HG02840 (cell line): ENCODE data around the gene ACADVL.

Source experiments
- ATAC-seq: cut with Tn5 transposase; IDR thresholded peaks from one replicate; pipeline ENCODE4 v1.9.1; 2021; ENCODE audit warnings: mild to moderate bottlenecking, moderate library complexity, moderate number of reproducible peaks; ENCODE audit not compliant: unreplicated experiment, low FRiP score

ACADVL gene

DNA sequence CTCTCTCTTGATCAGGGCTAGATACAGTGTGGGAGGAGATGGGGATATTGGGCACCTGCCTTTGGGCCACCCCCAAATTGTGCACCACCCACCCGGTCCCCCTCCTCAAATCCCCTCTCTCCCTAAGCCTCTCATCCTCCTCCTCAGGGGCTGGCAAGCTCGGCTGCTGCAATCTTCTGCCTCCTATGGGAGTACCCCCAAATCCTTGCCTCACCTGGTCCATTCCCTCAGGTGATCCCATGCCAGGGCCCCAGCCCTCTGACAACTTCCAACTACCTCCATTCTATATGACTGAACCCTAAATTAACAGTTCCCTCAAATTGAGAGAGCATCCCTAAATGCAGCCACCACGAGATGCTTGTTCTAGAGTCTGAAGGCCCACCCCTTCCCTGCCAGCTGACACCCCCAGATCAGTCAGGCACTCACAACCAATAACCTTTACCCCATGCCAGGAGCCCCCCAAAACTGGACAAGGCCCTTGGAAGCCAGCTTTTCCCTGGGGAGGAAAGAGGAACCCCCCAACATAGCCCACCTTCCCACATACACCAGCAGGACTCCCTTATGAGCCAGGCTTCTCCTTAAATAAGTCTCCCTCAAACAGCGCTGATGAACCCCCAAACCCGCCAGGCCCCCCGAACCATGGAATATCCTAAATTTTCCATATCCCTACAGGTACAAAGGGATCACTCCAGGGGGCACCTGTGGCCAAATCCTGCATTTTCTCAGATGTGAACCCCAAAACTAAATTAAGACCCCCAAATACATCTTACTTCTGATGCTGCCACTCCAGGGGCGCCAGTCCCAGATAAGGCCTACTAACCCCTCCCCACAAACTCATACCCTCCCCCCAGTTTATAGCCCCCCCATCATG lies 3.3 kb upstream of the ACADVL start:
- no peak for ATAC-seq

DNA sequence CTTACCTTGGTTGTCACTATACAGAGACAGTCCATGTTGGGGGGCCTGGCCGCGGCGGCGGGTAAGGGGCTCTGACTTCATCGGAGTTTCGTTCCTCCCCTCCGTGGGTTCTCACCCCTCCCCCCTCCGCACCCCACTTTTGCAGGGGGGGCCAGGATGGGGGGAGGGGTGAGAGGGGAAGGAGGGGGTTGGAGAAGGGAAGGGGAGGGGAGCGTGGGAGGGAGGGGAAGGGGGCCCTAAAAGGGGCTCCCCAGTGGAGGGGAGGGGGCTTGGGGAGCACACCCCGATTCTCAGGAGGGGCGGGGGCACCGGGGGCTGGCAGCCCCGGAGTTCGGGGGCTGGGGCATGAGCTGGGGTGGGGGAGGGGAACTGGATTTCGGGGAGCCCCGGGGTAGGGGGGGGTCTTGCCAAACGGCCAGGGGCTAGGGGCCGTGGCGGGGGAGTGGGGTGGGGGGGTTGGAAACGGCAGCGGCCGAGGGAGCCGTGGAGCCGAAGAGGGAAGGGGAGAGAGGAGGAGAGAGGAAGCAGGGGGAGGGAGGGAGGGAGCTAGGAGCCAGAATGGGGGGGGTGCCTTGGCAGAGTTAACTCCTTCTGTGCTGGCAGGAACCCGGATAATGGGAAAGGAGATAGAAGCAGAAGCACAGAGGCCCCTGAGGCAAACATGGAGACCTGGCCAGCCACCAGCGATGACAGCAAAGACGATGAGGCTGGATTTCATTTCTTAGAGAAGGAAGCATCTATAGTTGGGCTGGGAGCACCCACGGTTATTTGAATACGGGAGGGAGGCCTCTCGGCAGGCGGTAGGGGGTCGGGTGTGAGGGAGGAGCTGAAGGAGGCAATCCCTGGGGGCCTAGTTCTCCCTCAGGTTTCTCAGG lies 2.4 kb upstream of the ACADVL start:
- ATAC-seq = no peak

DNA sequence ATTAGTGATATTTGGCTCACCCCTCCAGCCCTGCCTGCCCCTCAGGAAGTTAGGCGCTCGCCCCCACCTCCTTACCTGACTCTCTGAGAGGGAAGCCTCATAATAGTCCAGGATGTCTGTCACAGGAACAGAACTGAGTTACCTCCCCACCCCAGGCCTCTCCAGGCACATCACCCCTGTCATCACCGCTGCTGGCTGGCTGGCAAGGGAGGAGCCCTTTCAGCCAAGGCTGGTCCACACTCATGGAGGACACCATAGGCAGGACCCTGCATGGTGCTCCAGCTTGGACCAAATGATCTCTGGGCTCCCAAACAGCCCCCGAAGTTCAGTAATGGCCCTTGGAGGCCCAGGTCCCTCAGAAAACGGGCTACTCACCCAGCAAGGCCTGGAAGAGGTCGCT lies 1.6 kb upstream of the ACADVL start:
- no peak for ATAC-seq

DNA sequence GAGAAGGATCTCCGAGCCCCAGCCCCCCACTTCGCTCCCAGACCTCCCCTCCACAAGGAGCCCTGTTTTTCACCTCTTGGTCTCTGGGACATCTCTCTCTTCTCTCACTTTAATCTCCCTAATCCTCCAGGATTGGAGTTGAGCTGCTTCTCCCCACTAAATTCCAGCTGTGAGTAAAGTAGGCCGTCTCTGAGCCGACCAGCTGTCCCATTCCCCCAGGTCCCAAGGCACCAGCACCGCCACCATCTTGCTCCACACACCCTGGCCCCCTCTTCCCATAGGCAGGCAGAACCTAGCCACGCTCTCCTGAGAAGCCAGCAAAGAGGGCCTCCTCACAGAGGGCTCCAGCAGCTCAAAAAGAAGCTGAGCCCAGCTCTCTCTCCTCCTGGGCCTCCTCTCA lies 980 bp upstream of the ACADVL start:
- ATAC-seq = no peak

DNA sequence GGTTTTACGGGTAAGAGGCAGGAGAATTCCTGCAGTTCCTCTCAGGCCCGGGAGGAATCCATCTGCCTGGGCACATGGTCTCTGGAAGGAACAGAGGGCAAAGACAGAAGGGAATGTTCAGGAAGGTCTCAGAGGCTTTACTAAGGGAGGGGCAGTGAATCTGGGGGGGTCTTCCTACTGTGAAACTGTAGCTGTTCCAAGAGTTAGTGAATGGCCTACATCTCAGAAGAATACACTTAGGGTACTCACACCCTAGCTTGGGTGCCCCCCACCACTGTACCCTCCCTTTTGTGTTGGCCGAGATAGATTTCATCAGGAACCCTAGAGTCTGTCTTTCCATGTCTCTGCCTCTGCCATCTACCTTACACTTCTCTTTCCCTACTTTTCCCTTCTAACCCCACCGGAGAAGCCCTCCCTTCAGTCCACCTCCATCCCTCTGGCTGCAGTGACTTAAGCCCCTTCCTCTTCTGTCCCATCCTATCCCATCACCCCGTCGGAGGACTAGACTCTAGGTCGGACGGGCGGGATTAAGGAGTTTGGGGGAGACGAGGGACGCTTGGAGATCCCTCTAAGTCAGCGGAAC lies 418 bp upstream of the ACADVL start:
- no peak for ATAC-seq

DNA sequence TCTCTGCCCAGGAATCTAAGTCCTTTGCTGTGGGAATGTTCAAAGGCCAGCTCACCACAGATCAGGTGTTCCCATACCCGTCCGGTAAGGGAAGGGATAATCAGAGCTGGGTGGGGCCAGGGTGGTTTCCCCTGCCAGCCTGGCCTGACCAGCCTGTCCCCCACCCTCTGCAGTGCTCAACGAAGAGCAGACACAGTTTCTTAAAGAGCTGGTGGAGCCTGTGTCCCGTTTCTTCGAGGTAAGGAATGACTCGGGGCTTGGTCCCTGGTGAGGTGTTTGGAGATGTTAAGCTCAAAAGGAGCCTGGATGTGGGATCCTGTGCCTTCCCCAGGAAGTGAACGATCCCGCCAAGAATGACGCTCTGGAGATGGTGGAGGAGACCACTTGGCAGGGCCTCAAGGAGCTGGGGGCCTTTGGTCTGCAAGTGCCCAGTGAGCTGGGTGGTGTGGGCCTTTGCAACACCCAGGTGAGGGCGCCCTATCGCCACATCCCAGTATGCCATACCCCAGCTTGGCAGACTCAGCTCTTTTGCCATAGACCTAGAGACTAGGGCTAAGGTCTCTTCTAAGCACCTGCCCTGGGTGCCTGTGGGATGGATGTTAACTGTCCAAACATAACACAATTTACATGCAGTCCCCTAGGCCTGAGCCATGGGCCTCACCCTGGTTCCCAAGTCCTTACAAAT lies 997 bp downstream of the ACADVL start:
- no peak for ATAC-seq

DNA sequence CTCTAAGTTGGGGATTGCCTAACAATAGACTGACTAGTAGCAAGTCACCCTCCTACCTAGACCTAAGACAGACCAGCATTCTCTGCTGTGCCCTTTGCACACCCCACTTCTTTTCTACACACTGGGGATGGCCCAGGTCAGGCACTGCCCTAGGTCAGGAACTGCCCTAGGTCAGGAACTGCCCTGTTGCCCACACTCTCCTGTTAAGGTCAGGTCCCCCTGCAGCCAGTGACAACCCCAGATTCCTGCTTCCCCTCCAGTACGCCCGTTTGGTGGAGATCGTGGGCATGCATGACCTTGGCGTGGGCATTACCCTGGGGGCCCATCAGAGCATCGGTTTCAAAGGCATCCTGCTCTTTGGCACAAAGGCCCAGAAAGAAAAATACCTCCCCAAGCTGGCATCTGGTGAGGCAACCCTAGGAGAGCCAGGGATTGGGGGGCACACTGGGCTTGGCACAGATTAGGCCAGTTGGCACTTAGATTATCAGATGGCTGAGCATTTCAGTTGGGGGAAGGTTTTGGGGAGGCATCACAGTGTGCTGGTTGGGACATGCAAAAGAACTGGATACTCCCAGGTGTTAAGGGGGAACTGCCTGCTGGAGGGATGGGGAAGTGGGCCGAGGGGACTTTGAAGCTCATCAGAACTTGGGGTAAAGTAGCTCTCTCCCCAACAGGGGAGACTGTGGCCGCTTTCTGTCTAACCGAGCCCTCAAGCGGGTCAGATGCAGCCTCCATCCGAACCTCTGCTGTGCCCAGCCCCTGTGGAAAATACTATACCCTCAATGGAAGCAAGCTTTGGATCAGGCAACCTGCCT lies 1.7 kb downstream of the ACADVL start:
- no peak for ATAC-seq

DNA sequence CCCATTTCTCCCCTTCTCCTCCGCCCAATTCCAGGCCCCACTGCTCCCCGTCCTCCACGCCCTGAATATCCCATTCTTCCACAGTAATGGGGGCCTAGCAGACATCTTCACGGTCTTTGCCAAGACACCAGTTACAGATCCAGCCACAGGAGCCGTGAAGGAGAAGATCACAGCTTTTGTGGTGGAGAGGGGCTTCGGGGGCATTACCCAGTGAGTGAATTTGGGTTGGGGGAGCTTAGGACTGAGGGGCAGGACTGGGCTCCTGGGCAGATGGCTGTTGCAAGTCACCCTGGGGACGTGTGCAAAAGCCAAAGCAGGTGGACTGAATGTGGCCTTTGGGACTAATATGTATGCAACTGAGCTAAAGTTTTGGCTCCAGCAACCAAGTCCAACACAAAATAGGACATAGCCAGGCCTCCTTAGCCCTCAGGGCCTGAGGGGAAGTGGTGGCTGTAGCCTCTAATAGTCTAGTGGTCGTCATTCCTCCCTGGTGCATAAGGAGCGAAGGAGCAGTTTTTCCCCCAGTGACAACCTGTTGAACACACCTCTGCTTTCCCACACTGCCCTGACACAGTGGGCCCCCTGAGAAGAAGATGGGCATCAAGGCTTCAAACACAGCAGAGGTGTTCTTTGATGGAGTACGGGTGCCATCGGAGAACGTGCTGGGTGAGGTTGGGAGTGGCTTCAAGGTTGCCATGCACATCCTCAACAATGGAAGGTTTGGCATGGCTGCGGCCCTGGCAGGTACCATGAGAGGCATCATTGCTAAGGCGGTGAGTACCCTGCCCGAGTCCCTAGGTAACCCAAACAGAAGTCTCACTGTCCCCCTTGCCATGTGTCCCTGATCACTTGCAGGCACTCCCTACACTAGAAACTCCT lies 2.6 kb downstream of the ACADVL start:
- ATAC-seq = no peak

DNA sequence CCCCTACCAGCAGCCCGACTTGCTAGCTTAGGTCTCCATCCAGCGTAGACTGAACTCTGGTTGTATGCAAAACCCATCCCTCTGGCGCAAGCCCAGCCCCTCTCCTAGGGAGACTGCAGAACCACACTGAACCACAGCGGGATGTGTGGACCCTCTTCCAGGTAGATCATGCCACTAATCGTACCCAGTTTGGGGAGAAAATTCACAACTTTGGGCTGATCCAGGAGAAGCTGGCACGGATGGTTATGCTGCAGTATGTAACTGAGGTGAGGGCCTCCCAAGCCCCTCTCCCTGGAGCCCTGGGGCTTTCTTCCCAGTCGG lies 3.2 kb downstream of the ACADVL start:
- ATAC-seq = no peak

DNA sequence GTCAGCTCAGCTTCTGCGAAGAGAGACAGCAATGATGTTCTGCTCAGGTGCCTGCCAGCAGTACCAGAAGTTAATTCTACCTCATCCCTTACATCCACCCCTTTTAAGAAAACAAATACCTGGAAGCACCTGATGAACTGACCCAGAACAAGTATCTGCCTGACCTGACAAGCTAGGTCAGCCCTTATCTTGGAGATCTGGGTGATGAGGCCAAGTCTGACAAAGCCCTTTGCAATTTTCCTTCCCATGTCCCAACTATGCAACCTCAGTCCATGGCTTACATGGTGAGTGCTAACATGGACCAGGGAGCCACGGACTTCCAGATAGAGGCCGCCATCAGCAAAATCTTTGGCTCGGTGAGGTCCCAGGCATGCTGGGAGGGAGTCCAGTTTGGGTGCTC lies 3.6 kb downstream of the ACADVL start:
- ATAC-seq = no peak

DNA sequence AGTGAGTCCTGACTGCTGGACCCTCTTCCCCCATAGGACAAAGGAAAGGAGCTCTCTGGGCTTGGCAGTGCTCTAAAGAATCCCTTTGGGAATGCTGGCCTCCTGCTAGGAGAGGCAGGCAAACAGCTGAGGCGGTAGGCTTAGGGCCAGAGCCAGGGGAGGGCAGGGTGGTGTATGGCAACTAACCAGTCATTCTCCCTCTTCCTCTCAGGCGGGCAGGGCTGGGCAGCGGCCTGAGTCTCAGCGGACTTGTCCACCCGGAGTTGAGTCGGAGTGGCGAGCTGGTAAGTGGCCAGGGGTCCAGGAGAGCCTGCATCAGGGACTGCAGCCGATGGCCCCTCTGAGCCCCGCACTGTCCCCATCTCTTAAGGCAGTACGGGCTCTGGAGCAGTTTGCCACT lies 4.4 kb downstream of the ACADVL start:
- no peak for ATAC-seq

DNA sequence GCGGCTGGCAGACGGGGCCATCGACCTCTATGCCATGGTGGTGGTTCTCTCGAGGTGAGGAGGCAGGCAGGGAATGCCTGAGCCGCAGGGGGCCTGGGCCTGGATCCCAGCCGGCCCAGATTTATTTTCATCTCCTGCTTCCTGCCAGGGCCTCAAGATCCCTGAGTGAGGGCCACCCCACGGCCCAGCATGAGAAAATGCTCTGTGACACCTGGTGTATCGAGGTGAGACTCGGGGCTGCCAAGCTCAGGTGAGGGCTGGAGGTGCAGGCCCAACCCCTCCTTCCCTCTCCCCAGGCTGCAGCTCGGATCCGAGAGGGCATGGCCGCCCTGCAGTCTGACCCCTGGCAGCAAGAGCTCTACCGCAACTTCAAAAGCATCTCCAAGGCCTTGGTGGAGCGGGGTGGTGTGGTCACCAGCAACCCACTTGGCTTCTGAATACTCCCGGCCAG lies 4.9 kb downstream of the ACADVL start:
- ATAC-seq = no peak

DNA sequence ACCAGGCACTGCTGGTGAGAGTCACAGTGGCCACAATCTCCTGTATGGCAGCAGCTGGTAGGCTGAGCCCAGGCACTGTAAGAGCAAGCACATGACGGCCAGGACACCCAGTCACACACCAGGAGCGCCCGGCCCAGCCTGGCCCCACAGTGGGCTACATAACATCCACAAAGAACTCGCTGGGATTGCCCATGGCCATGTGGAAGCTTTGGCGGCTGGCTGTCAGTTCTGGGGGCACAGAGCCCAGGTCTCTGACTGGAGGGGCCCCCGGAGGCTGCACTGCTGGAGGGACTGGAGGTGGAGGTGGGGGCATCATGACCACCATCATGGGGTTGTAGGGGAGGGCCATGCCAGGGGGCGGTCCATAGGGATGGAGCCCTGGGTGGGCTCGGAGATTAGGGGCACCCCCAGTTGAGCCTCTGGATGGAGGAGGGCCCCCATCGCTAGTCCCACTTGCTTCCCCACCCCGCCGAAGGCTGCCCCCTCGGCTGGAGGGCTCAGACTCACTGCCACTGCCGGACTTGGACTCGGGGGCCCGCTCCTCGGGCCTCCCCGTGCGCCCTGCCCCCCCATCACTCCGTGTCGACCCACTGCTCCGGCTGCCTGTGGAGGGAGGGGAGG lies 6.1 kb downstream of the ACADVL start:
- ATAC-seq = no peak

DNA sequence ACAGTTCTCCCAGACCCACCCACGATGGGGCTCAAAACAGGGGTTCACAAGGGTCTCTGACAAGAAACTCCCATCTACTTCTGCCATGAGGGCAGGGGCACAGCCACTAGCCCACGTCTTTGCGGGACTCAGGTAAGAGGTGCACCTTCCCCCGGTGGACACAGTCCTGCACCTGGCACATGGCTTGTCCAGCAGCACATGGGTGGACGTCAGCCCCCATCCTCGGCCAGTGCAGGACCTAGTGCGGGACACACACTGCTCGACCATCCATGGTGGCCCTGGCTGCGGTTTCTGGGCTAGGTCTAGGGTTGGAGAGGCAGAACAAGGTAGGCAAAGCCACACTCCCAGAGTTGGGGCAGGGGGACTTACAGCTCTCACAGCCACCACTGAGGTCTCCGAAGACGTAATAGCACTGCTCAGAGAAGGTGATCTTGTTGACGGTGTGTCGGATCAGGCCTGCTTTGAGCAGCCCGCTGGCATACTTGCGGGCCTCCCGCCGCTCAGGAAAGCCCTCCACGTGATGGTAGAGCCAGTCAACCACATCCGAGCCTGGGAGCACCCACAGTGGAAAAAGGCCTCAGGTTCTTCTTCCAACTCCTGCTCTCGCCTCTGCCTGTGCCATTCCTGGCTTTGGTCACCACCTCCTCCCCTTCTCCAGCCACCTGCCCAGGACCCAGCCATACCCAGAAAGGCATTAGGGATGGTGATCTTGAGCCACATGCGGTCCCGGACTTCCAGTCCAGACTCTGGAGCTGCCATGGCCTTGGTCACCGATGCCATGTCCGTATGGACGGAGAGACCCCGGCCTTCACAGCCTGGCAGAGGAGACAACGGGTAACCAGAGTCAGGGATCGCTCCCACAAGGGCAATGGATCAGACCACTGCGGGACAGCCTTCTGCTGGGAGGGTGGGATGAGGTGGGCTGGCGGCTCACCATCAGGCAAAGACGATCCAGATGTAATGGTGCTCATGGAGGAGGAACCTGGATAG lies 7.3 kb downstream of the ACADVL start:
- no peak for ATAC-seq

DNA sequence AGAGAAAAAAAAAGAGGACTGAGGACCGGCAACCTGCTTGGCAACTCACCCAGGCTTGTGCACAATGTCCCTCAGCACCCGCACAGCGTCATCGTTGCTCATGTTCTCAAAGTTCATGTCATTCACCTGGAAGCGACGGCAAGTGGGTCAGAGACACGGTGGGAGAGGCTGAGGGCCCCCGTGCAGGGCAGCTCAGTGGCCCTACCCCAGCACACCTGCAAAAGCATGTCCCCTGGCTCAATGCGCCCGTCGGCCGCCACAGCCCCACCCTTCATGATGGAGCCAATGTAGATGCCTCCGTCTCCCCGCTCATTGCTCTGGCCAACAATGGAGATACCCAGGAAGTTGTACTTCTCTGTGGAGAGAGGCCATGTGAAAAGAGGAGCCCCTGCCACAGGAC lies 9.2 kb downstream of the ACADVL start:
- no peak for ATAC-seq

DNA sequence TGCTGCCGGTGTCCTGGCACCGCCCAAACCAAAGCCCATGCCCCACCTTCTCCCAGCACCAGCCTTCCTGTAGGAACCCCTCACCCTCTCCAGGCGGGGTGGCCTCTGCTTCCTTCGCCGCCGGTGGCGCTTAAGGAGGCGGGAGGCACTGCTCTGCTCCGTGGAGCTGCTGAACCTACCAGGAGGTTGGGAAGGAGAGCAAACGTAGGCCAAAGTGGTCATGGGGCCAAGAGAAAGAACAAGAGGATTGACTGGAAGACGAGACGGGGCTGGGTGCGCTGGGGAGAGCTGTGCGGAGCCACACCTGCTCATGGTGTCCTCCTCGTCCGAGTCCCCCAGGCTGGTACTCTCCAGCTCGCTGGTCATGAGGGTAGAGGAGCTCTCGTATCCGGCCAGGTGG lies 9.8 kb downstream of the ACADVL start:
- no peak for ATAC-seq

DNA sequence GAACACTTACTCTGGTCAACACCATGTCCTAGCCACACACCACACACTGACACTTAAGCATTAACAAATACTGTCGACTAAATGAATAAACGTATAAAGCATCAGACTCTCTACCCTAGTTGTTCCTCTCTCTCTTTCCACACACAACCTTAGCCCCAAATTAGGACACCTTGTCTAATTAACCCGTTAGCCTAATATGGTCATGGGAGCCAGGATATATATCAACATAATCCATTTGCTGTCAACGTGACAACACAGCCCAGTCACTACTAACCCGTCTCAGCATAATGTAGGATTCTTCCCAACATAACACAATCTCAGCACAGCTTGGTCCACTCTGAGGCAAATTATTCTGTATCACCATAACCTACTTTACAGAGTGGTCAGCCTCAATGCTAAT lies 12.4 kb downstream of the ACADVL start:
- no peak for ATAC-seq
